Kidney (tissue), 14 donors: ENCODE data around the gene PKMYT1. TPM values are rescaled to one million over a fixed set of nuclear protein-coding genes. Genes with fewer than 3 reads are reported as not detected.

ENCODE experiments used
- DNase-seq, 5 donors: peaks; one replicate each; pipeline ENCODE4 v3.0.0-alpha.2; 2013 to 2020
- FAIRE-seq: peaks from 2 replicates; lab custom pipeline; 2012; peaks lifted over from hg19 to GRCh38; lab: Jason Lieb, UNC
- H3K27ac ChIP-seq, 2 donors: one replicate each; pipeline ENCODE4 v1.7.0; 2013; ENCODE audit warnings: low read depth in 2 of 2, low read length in 2 of 2, inconsistent platforms in 1 of 2
- H3K27me3 ChIP-seq: one replicate; pipeline ENCODE4 v1.7.1; 2013; ENCODE audit warnings: low read length, inconsistent platforms; ENCODE audit not compliant: control insufficient read depth, insufficient read depth
- H3K36me3 ChIP-seq, 3 donors: one replicate each; pipeline versions ENCODE4 v1.7.0 to v1.7.1; 2013; ENCODE audit warnings: low read length in 3 of 3, control low read depth in 1 of 3, inconsistent platforms in 1 of 3; ENCODE audit not compliant: insufficient read depth in 3 of 3, control insufficient read depth in 2 of 3
- H3K4me1 ChIP-seq, 3 donors: one replicate each; pipeline versions ENCODE4 v1.7.0 to v1.7.1; 2013; ENCODE audit warnings: low read length in 3 of 3, inconsistent platforms in 1 of 3, low read depth in 1 of 3; ENCODE audit not compliant: control insufficient read depth in 2 of 3, insufficient read depth in 2 of 3
- H3K4me3 ChIP-seq, 3 donors: one replicate each; pipeline versions ENCODE4 v1.7.0 to v1.8.1; 2013; ENCODE audit warnings: low read length in 3 of 3, control low read depth in 1 of 3, inconsistent platforms in 1 of 3
- H3K9ac ChIP-seq, 3 donors: one replicate each; pipeline versions ENCODE4 v1.7.0 to v1.7.1; 2013; ENCODE audit warnings: low read length in 3 of 3, control low read depth in 1 of 3, inconsistent platforms in 1 of 3
- H3K9me3 ChIP-seq, 3 donors: one replicate each; pipeline versions ENCODE4 v1.7.0 to v1.7.1; 2013; ENCODE audit warnings: low read length in 3 of 3, control low read depth in 1 of 3, inconsistent platforms in 1 of 3; ENCODE audit not compliant: control insufficient read depth in 2 of 3, insufficient read depth in 1 of 3
- intact Hi-C: fragments of 100-400 bp; cut with DNase I; formaldehyde crosslinking; loops from one replicate; pipeline ENCODE4 v1.11.1; 2022
- polyA plus RNA-seq: library from polyadenylated mRNA; stranded (reverse); fragments of 350-450 nt; fragmentation: Illumina TruSeq; extraction: RNeasy Lipid Tissue Mini Kit (QIAGEN cat#74804); gene quantifications from one replicate; pipeline ENCODE4 v1.2.3, GENCODE V29; 2014; ENCODE audit warnings: low read depth, low replicate concordance; ENCODE audit not compliant: insufficient read depth
- total RNA-seq: library from RNA; stranded (reverse); fragmentation: NEBNext Ultra II Directional; extraction: Animal tissue kit (Norgen Biotek cat#: 25700); gene quantifications from one replicate; pipeline ENCODE4 v1.2.1, GENCODE V29; 2021
- TF ChIP-seq, protein P1 (sequence below): IDR thresholded peaks from 3 replicates; pipeline ENCODE4 v1.5.1; 2012; ENCODE audit warnings: mild to moderate bottlenecking, moderate library complexity, borderline replicate concordance; ENCODE audit not compliant: insufficient read depth; ENCODE audit errors: extremely low read depth
- donor health status: control.
- donor health status: control.
- donor health status: control.
- donor health status: control.
- donor health status: control.
- donor health status: DM: yes; HTN: yes; CAD: no.
- donor health status: Normal renal cell carcinoma (clear cell type).

Gene PKMYT1
- total and polyA plus RNA-seq, 2 donors from 2014 or later, result 0.97 to 2.2 TPM

DNA sequence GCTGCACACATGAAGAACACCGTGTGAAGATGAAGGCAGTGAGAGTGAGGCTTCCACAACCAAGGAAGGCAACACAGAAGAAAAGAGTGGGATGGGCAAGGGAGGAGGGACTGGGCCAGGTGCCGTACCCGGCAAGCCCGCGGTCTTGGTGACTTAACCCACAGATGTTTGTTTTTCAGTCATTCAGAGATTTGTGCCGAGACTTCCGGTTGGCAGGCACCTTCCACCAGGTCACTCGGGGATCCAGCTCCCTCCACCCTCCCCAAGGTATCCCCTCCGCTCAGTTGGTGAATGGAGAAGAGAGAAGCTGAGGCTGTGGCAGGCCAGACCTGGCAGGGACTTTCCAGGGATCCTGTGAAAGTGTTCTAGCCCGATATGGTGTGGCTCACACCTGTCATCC lies 21.0 kb downstream of the PKMYT1 start:
- Histone ChIP-seq H3K4me3 (no peak overlapping the region), H3K27ac (no peak overlapping the region), H3K27me3 (no peaks in the 10 kb centered on the region), H3K36me3 (no peaks in the 10 kb centered on the region), H3K9ac (no peak overlapping the region), H3K4me1 (peaks cover 0 to 7% (median 0%) of the 10 kb centered on the region in 3 donors), H3K9me3 (no peaks in the 10 kb centered on the region)
- FAIRE-seq (no peak), DNase-seq (no peak)
- TF ChIP-seq, protein P1, sequence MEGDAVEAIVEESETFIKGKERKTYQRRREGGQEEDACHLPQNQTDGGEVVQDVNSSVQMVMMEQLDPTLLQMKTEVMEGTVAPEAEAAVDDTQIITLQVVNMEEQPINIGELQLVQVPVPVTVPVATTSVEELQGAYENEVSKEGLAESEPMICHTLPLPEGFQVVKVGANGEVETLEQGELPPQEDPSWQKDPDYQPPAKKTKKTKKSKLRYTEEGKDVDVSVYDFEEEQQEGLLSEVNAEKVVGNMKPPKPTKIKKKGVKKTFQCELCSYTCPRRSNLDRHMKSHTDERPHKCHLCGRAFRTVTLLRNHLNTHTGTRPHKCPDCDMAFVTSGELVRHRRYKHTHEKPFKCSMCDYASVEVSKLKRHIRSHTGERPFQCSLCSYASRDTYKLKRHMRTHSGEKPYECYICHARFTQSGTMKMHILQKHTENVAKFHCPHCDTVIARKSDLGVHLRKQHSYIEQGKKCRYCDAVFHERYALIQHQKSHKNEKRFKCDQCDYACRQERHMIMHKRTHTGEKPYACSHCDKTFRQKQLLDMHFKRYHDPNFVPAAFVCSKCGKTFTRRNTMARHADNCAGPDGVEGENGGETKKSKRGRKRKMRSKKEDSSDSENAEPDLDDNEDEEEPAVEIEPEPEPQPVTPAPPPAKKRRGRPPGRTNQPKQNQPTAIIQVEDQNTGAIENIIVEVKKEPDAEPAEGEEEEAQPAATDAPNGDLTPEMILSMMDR, result no peak
- intact Hi-C loops, result no loop called here

DNA sequence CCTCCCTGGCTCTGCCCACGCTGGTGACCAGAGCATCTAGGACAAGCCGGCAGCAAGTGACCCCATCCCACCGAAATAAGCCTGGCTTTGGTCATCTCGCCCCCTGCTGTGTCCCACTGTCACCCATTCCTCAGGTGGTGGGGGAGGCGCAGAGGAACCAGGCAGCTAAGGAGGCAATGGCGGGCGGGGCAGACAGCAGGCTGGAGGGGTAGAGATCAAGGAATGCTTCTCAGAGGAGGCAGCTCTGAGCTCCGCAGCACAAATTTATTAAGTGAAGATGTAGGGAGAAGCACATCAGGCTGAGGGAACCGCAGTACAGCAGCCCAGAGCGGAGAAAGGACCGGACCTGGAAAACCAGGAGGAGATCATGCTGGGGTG lies 23.7 kb downstream of the PKMYT1 start:
- intact Hi-C loops, result no loop called here
- H3K4me1 ChIP-seq, result no peaks in the 10 kb centered on the region
- no peak for FAIRE-seq
- H3K4me3 ChIP-seq, result no peak overlapping the region
- DNase-seq, result no peak
- no peaks in the 10 kb centered on the region for H3K27me3 ChIP-seq
- no peak overlapping the region for H3K9ac ChIP-seq
- no peak overlapping the region for H3K27ac ChIP-seq
- TF ChIP-seq, protein P1, result no peak
- H3K9me3 ChIP-seq, result no peaks in the 10 kb centered on the region
- H3K36me3 ChIP-seq, result no peaks in the 10 kb centered on the region

DNA sequence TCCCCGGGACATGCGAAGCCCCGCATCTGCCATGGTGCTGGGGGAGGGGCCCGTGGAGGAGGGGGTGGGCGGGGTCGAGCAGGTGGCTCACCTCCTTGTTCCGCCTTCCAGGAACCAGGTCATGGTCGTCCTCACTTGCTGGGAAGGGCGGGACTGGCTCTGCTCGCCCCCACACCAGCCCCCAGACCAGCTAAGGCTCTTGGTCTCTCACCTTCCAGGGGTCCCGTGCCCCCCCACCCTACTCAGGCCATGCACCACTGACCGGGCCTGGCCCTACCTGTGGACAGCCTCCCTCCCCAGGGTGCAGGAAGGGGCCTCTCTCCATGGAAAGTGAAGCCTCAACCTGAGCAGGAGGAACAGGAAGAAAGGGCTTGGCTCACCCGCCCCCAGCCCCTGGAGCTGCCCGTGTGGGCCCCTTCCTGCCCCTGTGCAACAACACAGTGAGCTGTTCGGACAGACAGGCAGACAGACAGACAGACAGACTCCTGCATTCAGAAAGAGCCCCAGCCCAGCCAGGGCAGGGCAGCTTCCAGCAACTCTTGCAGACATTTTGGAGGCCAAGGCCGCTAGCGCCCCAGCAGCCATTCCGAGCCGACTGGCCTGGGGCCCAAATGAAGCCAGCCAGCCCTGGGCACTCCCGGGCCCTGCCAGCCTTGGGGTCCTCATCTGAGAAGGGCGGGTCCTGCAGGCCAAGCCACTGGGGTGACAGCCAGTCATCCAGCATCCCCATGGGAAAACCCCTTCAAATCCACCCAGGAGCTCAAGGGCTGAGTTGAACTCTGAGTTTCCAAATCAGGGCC lies 24.3 kb downstream of the PKMYT1 start:
- DNase-seq (peak in 2 of 5 donors; percentile 15 to 71), FAIRE-seq (no peak)
- H3K36me3 ChIP-seq, result no peaks in the 10 kb centered on the region
- no peaks in the 10 kb centered on the region for H3K9me3 ChIP-seq
- no peak overlapping the region for H3K27ac ChIP-seq
- H3K4me1 ChIP-seq, result no peaks in the 10 kb centered on the region
- no peak overlapping the region for H3K9ac ChIP-seq
- intact Hi-C loops, result no loop called here
- no peak overlapping the region for H3K4me3 ChIP-seq
- TF ChIP-seq, protein P1, result no peak
- H3K27me3 ChIP-seq, result no peaks in the 10 kb centered on the region
